Lung (tissue), 16 donors: ENCODE data around the gene CPA5. TPM values are rescaled to one million over a fixed set of nuclear protein-coding genes. Genes with fewer than 3 reads are reported as not detected.

Experiments
- ATAC-seq: fragments of 200-7000 bp; cut with Tn5 transposase; one replicate; pipeline ENCODE4 v1.9.1; 2020; ENCODE audit warnings: moderate number of reproducible peaks; ENCODE audit not compliant: insufficient read depth, low FRiP score
- DNase-seq, 3 donors: peaks; one replicate each; pipeline ENCODE4 v3.0.0-alpha.2; 2013 to 2017
- H3K27ac ChIP-seq, 2 donors: one replicate each; pipeline ENCODE4 v1.5.1; 2013; ENCODE audit warnings: mild to moderate bottlenecking in 2 of 2, moderate library complexity in 2 of 2, control low read depth in 1 of 2, inconsistent platforms in 1 of 2, low read depth in 1 of 2, low read length in 1 of 2
- H3K27me3 ChIP-seq, 3 donors: one replicate each; pipeline ENCODE4 v1.5.1; 2013; ENCODE audit warnings: low read length in 2 of 3; ENCODE audit not compliant: control insufficient read depth in 3 of 3, insufficient read depth in 3 of 3
- H3K36me3 ChIP-seq, 4 donors: one replicate each; pipeline ENCODE4 v1.5.1; 2013; ENCODE audit warnings: low read length in 4 of 4, mild to moderate bottlenecking in 1 of 4, moderate library complexity in 1 of 4; ENCODE audit not compliant: control insufficient read depth in 4 of 4, insufficient read depth in 4 of 4
- H3K4me1 ChIP-seq, 5 donors: one replicate each; pipeline ENCODE4 v1.5.1; 2013; ENCODE audit warnings: low read length in 5 of 5, mild to moderate bottlenecking in 2 of 5, moderate library complexity in 1 of 5; ENCODE audit not compliant: control insufficient read depth in 5 of 5, insufficient read depth in 5 of 5
- H3K4me3 ChIP-seq: one replicate; pipeline ENCODE4 v1.5.1; 2013; ENCODE audit warnings: mild to moderate bottlenecking, control low read depth, moderate library complexity
- H3K9ac ChIP-seq, 2 donors: one replicate each; pipeline ENCODE4 v1.5.1; 2013; ENCODE audit warnings: low read length in 2 of 2, control low read depth in 1 of 2; ENCODE audit not compliant: insufficient read depth in 1 of 2
- H3K9me3 ChIP-seq, 4 donors: one replicate each; pipeline ENCODE4 v1.5.1; 2013; ENCODE audit warnings: low read length in 3 of 4, mild to moderate bottlenecking in 1 of 4, moderate library complexity in 1 of 4; ENCODE audit not compliant: control insufficient read depth in 4 of 4, insufficient read depth in 3 of 4
- CTCF ChIP-seq: IDR thresholded peaks from 2 replicates; pipeline ENCODE4 v1.5.1; 2012; ENCODE audit warnings: mild to moderate bottlenecking; ENCODE audit errors: control extremely low read depth, extremely low read depth
- WGBS, 2 donors: extraction: QIAGEN DNeasy Blood & Tissue Kit; methylation state at CpG; one replicate each; pipeline ENCODE4 v1.1.7; 2013; 5-methylcytosine and 5-hydroxymethylcytosine counted together
- long read RNA-seq, 5 donors: transcript quantifications; one replicate each; lab custom pipeline, GENCODE V29; 2026
- polyA plus RNA-seq, 2 donors: library from polyadenylated mRNA; stranded (reverse); fragments of 200-250 nt; gene quantifications; one replicate each; pipeline ENCODE4 v1.2.1, GENCODE V29; 2013
- total RNA-seq, 2 donors: library from RNA; depleted of rRNA in 1 of 2; stranded (reverse); fragments of >200 nt in 1 of 2; gene quantifications; one replicate each; pipeline ENCODE4 v1.2.1, GENCODE V29; 2014 to 2021
- donor health status: control.
- donor health status: control.
- donor health status: Bipolar disorder and iron deficiency.
- donor health status: healthy.
- donor health status: DM: yes; HTN: yes; CAD: no.

Gene CPA5, protein sequence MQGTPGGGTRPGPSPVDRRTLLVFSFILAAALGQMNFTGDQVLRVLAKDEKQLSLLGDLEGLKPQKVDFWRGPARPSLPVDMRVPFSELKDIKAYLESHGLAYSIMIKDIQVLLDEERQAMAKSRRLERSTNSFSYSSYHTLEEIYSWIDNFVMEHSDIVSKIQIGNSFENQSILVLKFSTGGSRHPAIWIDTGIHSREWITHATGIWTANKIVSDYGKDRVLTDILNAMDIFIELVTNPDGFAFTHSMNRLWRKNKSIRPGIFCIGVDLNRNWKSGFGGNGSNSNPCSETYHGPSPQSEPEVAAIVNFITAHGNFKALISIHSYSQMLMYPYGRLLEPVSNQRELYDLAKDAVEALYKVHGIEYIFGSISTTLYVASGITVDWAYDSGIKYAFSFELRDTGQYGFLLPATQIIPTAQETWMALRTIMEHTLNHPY
- not detected for total RNA-seq
- polyA plus RNA-seq, result under 1 TPM; 0.08 to 0.10 TPM
- long read RNA-seq, donor 1, result 0 reads
- long read RNA-seq, donor 2, result 0 reads
- long read RNA-seq, donor 3, result 0 reads
- long read RNA-seq, donor 4, result 0 reads
- long read RNA-seq, donor 5, result 0 reads

DNA sequence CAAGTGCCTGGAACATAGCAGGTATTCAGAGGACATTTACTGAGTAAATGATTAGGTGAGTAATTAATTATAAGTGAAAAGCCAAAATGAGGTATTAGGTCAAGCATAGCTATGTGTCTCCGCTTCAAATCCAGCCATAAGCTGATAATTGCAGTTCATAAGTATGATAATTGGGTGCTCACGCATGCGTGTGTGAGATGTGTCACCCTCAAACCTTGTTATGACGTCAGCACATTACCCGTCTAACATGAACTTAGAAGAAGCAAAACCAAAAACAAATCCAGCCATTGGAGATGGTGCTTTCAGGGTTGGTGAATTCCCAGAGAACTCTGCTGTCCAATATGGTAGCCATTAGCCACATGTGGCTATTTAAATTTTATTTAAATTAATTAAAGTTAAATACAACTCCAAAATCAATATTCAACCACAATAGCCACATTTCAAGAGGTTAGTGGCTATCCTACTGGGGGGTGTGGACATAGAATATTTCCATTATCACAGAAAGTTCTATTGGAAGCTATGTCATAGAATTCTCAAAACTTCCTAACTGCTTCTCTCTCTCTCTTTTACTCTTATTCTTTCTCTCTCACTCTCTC lies at the start of gene CPA5:
Gene CPA5, plus strand, starts transcription at position 546 of the 596 bp plus-strand sequence. CDS start 1,670 bp downstream, outside the sequence.
- no peaks in the 10 kb centered on the region for H3K27me3 ChIP-seq
- no peaks in the 10 kb centered on the region for H3K36me3 ChIP-seq
- 94 to 95% methylated on average over 5 of the region's 5 CpGs for WGBS, 2 donors
- no peak within 1 kb of the TSS for H3K27ac ChIP-seq
- H3K9me3 ChIP-seq, result peaks cover 0 to 3% (median 0%) of the 10 kb centered on the region in 4 donors
- DNase-seq (no peak), ATAC-seq (no peak)
- H3K4me1 ChIP-seq, result peaks cover 0 to 2% (median 0%) of the 10 kb centered on the region in 5 donors
- TF ChIP-seq CTCF, result no peak
- H3K9ac ChIP-seq, result no peak within 1 kb of the TSS
- no peak within 1 kb of the TSS for H3K4me3 ChIP-seq

DNA sequence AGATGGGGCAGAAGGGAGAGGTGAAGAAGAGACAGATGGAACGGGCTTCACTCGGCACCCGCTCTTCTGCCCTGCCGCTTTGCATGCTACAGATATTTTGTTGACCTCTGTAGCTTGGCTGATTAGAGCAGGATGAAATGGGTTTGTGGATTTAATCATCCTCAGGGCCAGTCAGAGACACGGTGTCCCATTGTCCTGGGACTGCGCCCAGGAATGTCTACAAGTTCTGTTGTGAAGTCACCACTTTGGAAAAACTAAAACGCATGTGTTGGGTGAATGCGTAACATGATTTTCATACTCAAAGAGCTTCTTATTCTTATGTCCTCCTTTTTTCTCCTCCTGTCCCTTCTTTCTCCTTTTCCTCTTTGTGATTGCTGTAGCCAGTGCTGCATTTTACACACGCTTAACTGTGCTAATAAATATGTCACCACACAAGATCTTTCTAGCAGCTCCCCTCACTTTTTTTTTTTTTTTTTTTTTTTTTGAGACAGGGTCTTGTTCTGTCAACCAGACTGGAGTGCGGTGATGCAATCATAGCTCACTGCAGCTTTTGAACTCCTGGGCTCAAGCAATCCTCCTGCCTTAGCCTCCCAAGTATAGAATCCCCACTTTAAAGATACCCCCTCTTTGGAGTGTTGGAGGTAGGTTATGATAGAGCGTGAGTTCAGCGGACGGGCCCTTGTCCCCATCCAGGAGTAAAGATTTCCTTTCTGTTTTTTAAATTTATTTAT lies 48.2 kb upstream of the CPA5 start:
- TF ChIP-seq CTCF, result no peak
- WGBS, 2 donors, result 92 to 96% methylated on average over 13 of the region's 13 CpGs
- no peak for ATAC-seq
- Histone ChIP-seq H3K36me3 (no peaks in the 10 kb centered on the region), H3K27ac (no peak overlapping the region), H3K9ac (no peak overlapping the region), H3K27me3 (no peaks in the 10 kb centered on the region), H3K4me1 (no peaks in the 10 kb centered on the region), H3K4me3 (no peak overlapping the region), H3K9me3 (no peaks in the 10 kb centered on the region)
- DNase-seq, result no peak

DNA sequence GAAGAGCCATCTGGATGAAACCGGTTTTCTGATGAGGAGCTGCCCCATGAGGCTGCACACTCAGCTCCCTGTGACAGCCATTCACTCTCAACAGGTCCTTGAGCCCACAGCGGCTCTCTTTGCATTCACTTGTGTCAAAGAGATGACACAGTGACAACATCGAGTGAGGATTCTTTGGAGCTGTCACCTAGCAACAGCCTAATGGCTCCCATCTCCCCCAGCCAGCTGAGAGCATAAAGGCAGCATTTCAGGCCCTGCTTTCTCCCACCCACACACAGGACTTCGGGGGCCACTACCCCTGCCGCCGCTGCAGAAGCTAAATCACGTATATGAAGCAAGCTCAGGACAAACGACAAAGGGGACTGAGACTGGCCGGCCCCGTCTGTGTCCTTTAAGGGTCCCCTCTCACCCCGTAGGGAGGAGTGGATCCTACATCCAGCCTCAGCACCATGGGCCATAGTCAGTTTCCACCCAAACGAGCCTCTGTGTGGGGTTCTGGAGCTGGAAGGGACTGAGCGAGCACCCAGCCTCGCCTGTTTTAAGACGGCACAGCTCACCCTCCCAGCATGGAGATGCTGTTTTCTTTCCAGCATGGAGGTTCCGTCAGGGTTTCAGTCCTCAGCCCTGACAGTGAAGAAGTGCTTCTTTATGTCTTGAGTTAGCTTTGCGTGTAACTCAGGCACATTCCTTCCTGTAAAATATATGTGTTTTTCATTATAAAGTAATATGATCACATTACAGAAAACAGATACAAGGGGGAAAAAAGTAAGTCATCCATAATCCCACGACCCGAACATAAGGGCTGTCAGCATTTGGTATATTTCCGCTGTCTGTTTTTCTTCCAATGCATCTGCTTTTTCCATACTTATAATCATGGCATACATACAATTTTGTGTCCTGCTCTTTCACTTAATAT lies 46.7 kb upstream of the CPA5 start:
- ATAC-seq (no peak), DNase-seq (no peak)
- H3K27ac ChIP-seq, result no peak overlapping the region
- H3K9me3 ChIP-seq, result no peaks in the 10 kb centered on the region
- H3K4me1 ChIP-seq, result no peaks in the 10 kb centered on the region
- WGBS, 2 donors, result 83 to 91% methylated on average over 20 of the region's 20 CpGs
- H3K27me3 ChIP-seq, result no peaks in the 10 kb centered on the region
- H3K4me3 ChIP-seq, result no peak overlapping the region
- H3K36me3 ChIP-seq, result no peaks in the 10 kb centered on the region
- TF ChIP-seq CTCF, result no peak
- no peak overlapping the region for H3K9ac ChIP-seq
